ENCODE results near the gene TLE4.

TLE4 gene

DNA sequence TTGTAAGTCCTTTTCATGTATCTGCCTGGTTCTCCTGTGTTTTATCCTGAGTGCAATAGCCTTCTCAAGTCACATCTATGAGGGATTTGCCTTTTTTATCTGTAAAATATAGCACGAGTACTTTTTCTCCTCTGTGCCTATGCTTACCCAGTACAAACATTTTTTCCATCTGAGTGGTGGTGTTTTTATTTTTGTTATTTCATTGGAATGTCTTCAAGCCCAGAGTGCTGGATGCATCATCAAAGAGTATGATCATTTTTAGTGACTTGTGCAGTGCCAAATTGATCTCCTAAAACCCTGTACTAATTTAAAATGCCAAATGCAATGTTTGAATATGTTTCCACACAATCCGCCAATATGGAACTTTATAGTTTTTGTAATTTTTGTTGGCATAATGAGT lies 86.1 kb downstream of the TLE4 start:
- TF ChIP-seq, protein P1, sequence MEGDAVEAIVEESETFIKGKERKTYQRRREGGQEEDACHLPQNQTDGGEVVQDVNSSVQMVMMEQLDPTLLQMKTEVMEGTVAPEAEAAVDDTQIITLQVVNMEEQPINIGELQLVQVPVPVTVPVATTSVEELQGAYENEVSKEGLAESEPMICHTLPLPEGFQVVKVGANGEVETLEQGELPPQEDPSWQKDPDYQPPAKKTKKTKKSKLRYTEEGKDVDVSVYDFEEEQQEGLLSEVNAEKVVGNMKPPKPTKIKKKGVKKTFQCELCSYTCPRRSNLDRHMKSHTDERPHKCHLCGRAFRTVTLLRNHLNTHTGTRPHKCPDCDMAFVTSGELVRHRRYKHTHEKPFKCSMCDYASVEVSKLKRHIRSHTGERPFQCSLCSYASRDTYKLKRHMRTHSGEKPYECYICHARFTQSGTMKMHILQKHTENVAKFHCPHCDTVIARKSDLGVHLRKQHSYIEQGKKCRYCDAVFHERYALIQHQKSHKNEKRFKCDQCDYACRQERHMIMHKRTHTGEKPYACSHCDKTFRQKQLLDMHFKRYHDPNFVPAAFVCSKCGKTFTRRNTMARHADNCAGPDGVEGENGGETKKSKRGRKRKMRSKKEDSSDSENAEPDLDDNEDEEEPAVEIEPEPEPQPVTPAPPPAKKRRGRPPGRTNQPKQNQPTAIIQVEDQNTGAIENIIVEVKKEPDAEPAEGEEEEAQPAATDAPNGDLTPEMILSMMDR (IDR thresholded peaks at IDR 0.05; ENCODE audit: extremely low read depth, insufficient read depth, missing control alignments) = no peak
- DNase-seq (ENCODE audit: low spot score) = no peak
- in situ Hi-C loops (cut with MboI; ENCODE audit: low pct_unique_long_range_greater_than_20kb, low sequenced_read_pairs, unreplicated experiment) = no loop called here

DNA sequence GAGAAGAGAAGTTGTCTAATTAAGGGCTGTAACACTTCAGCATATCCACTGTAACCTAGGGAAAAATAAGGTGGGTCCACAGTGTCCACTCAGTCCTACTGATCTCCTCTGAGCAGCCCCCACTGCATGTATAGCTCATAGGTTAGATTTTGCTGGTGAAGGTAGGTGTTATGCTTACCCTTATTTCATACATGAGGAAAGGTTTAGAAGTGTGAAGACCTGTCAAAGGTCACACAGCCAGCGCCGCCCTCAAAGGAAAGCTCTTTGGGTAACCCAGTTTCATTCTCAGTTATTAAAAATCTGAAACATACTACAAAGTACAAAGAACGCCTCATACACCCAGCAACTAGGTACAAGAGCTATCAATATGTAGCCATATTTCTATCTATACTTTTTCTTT lies 87.2 kb downstream of the TLE4 start:
- DNase-seq (ENCODE audit: low spot score) = no peak
- TF ChIP-seq, protein P1 (IDR thresholded peaks at IDR 0.05; ENCODE audit: extremely low read depth, insufficient read depth, missing control alignments) = no peak
- in situ Hi-C loops (cut with MboI; ENCODE audit: low pct_unique_long_range_greater_than_20kb, low sequenced_read_pairs, unreplicated experiment) = no loop called here

DNA sequence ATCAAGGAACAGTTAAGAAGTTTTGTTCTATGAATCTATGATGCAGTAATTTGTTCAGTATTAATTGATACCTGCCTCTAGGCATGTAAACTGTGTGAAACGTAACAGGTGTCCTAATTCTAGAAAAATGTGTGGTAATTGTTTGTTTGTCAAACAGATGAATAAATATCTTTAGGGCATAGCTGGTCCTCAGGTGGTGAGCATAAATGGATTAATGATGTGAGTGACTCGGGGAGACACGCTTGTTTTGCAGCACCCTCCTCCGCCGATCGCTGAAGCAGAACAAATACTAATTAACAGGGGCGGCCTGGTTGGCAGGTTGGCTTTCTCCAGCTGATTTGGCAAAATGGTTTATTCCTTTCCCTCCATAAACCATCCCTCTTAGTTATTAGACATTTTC lies 88.8 kb downstream of the TLE4 start:
- DNase-seq (ENCODE audit: low spot score) = no peak
- TF ChIP-seq, protein P1 (IDR thresholded peaks at IDR 0.05; ENCODE audit: extremely low read depth, insufficient read depth, missing control alignments) = no peak
- in situ Hi-C loops (cut with MboI; ENCODE audit: low pct_unique_long_range_greater_than_20kb, low sequenced_read_pairs, unreplicated experiment) = no loop called here

DNA sequence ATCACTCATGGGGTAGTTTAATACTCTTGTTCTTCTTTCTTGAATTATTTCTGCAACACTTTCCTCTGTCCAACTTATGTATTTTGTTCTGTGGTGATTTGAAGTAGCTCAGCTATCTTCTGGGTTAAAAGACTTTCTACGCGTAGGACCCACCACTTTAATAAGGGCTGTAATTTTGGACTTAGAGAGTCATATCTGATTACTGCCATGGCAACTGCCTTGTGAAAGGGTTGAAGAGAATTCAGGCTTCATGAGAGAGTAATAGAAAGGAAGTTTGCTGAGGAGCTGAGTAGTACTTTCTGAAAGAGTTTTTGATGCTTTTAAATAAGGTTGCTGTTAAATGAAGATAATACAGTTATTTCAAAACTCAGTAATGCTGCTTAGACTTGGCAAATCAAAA lies 89.5 kb downstream of the TLE4 start:
- TF ChIP-seq, protein P1 (IDR thresholded peaks at IDR 0.05; ENCODE audit: extremely low read depth, insufficient read depth, missing control alignments) = no peak
- in situ Hi-C loops (cut with MboI; ENCODE audit: low pct_unique_long_range_greater_than_20kb, low sequenced_read_pairs, unreplicated experiment) = no loop called here
- DNase-seq (ENCODE audit: low spot score) = no peak

DNA sequence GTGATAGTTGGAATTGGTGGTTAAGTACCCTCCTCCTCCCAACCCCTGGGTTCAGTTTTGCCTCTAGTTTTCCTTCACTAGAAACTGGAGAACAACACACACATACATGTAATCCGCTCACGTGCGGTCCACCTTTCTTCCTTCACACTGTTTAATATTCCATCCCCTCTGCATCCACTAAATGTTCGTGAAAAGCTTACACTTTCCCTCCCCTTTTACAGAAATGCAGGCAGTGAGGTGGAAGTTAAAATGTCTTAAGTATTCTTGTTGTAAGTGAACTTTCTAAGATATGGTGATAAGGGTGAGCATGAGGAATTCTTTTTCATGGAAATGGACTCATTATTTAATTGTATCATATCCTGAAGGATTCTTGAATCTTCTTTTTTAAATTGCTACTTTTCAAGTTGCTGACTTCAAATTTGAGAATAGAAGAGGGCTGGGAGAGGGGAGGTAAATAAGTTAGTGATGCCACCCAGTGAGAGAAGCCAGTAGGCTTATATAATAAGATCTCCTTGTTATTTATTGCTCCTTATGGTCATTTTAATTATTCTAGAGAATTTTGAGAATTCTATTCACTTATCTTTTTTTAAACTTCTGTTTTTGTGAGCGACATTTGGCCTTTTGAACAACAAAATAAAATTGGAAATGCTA lies 90.2 kb downstream of the TLE4 start:
- no peak for DNase-seq (ENCODE audit: low spot score)
- in situ Hi-C loops (cut with MboI; ENCODE audit: low pct_unique_long_range_greater_than_20kb, low sequenced_read_pairs, unreplicated experiment) = no loop called here

DNA sequence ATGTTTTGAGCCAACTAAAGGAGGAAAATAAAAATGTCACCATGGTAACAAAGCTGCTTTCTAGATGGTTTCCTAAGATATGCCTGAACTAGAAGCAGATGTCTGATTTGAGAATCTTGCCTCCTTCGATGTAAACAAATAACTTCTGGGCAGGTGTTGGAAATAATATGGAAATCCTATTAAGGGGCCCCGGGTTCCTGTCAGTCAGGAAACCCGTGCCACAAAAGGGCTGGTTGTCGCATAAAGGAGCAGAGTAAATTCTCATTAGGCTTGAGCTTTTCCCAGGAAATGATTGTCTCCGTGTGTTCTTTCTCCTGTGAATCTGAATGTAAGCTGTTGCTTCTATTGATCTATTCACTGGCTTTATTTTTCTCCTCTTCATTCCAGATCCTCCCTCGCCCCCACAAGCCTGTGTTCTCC lies 90.8 kb downstream of the TLE4 start:
- in situ Hi-C loops (cut with MboI; ENCODE audit: low pct_unique_long_range_greater_than_20kb, low sequenced_read_pairs, unreplicated experiment) = no loop called here
- TF ChIP-seq, protein P1 (IDR thresholded peaks at IDR 0.05; ENCODE audit: extremely low read depth, insufficient read depth, missing control alignments) = no peak
- DNase-seq (ENCODE audit: low spot score) = no peak

More for the DNA sequence above, 90.2 kb downstream of the TLE4 start:
- TF ChIP-seq, protein P1 (IDR thresholded peaks at IDR 0.05; ENCODE audit: extremely low read depth, insufficient read depth, missing control alignments) = no peak
